HG02642 (cell line): Measurements from ENCODE around the gene HIVEP3.

Experiments used
- ATAC-seq: cut with Tn5 transposase; IDR thresholded peaks from one replicate; pipeline ENCODE4 v1.9.1; 2021; ENCODE audit warnings: mild to moderate bottlenecking; ENCODE audit not compliant: unreplicated experiment, poor library complexity

Gene HIVEP3

DNA sequence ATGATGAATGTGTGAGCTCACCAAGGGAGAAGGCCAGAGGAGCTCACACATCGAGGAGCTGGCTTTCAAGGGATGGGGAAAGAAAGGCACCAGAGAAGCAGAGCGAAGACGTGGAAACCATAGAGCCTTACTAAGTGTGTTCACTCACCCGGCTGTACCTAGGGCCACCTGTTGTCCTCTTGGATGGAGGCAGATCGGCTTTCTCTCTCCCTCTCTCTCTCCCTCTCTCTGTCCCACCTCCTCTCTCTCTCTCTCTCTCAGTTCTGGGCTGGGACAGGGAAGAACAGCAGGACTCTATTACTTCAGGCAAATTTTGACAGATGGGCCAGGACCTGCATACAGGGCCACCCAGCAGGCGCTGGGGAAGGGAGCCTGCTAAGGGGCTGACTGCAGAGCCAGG is 64.8 kb downstream of the HIVEP3 start:
- no peak for ATAC-seq

DNA sequence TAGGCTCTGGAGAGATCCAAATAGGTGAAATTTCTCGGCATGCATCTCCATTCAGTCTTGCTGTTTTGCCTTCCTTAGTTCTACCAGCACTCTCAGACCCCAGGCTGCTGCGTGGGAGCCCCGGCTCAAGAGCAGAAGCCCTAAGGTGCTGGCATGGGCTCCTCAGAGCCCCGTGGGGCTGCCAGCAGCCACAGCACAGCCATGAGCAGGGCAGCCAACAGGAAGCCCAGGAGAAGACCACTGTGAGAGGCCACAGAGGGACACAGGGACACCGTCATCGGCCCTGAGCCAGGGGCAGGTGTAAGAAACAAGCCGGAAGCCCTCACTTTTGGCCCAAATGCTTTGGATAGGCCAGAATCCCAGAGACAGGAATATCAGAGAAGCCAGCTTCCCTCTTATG is 66.6 kb downstream of the HIVEP3 start:
- ATAC-seq: no peak

DNA sequence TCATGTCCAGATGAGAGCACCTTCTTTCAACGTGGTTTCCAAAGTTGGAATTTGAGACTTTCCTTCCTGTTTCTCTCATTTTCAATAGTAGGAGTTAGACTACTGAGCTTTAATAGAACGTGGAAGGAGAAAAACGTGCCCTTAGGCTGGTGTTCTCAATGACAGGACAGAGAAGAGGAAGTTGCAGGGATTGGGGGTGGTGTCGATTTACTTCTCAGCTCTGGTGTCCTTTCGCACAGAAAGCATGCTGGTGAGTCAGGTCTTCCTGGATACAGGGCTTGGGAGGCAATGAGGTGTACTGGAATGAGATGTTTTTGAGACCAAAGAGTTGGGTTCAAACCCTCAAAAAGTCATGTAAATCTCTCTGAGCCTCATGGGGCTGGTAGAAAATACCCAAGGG is 67.1 kb downstream of the HIVEP3 start:
- ATAC-seq: no peak

DNA sequence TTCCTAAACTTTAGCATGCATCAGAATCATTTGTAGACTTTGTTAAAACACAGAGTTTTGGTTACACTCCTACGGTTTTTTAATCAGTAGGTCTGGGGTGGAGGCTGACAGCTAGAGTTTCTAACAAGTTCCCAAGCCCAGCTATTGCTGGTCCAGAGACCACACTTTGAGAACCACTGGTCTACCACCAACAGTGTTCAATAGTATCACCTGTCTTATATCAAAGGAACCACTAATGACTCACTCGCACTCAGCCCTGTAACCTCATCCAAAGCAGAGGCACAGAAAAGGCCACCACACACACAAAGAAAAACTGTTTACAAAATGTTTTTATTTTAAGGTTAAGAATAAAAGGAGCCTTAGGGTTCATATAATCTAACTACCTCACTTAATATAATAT is 68.7 kb downstream of the HIVEP3 start:
- ATAC-seq: no peak

DNA sequence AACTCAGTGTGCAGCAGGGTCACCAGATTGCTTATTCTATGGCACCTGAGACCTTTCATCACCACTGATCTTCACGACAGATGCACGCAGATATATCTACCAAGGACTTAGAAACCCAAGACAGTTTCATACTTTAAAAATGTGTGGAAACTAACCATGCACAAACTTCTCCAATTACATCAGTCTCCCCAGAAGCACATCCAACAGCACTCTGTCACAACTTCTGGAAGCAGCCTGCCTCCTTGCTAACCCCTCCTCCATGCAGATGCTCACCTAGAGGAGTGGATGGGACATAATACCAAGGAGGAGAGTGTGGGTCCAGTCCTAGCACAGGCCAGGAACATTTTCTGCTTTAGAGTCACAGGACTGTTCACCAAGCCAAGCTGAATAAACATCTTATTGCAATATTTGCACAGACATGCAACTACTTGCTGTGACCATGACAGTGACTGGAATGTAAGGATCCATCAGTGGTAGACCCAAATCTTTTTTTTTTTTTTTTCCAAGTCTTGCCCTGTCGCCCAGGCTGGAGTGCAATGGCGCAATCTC is 69.4 kb downstream of the HIVEP3 start:
- no peak for ATAC-seq

DNA sequence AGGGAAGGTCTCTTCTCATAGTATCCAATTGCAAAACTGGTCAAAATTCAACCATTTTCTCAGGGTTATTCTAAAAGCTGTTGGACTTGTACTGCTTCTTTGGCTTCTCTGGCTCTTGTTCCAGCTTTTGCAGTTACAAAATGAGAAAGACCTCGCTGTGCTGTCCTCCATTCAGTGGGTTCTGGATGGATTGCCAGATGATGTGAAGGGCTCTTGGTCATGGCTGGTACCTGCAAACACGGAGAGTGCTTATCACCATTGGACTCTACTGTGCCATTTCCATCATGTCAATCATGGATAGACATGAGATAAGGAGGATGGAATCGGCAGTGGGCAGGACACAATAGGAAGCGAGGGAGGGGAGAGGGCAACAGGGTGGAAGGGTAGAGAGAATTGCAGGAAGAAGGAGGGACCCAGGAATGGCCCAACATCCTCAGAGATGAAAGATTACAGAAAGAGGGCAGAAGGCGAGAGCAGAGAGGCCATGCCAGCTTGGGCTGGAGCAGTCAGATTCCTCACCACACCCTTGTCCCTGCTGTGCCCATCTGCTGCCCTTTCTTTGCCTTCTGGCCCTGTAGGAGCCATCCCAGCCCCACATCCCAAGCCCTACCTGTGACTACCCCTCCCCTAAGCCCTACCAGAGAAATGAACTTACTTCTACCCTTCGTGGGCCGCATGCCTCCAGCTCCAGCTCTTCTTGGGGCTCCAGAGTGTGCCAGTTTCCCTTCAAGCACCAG is 70.3 kb downstream of the HIVEP3 start:
- ATAC-seq: no peak

DNA sequence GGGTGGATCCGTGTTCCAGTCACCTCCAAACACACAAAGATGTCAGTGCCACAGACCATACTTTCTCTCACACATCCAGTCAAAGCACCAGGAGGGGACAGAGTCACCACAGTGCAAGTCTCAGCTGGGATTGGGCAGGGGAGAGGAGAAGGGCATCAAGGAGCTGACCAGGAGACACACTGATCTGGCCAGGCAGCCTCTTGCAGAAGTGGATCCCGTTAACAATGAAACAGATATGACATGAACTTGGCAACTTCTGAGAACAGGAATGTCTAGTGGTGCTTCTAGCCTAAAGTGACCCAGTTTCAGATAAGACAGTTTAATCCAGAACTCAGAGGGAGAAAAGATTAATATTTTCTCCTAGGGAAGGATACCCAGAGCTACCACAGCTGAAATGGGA is 71.0 kb downstream of the HIVEP3 start:
- no peak for ATAC-seq

DNA sequence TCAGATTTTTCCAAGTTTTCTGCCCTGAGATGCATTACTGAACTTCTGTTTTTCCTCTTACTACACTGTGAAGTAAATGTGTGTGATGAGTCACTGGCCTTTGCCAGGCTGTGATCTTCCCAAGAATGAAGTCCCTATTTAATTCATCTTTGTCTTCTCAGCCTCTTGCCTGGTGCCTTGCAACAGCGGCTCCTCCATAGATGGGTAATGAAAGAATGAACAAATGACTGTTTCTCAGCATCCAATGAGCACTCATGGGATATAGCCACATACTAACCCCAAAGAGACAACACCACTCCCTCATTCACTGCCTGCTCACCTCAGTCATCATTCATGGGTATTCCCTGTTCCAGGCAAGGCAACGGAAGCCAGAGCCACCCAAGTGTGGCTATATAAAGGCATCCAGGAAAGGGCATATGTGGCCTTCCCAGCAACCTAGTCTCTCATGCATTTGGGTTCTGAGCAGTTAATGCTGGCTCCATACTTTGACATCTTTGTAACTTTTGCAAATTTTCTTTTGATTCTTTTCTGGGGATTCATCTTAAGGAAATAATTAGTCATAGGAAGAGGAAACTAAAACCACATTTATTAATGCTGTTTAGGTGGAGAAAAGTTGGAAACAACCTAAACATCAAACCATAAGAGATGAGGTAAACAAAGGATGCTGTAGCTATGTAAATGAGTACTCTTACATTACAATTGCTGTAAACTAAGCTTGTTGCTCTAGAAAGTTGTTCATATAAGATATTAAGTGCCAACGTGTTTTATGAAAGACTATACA is 71.9 kb downstream of the HIVEP3 start:
- no peak for ATAC-seq

DNA sequence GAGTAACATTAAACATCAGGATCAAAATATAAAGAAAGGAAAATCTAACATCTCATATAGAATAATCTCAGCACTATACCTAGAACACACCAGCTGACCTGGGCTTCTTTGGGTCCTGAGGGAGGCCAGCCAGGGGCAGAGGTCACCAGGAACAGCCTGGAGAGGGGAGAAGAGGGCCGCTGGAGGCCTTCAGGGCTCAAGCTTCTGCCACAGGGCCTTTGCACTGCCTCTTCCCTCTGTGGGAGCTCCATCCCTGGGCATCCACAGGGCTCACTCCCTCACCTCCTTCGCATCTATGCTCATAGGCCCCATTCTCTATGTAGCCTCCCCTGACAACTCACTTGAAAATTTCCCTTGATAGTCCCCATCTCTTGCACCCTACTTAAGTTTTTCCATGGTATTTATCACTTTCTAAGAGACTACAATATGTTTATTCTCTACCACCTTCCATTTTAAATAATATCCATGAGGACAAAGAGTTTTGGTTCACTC is 73.9 kb downstream of the HIVEP3 start:
- ATAC-seq: no peak

DNA sequence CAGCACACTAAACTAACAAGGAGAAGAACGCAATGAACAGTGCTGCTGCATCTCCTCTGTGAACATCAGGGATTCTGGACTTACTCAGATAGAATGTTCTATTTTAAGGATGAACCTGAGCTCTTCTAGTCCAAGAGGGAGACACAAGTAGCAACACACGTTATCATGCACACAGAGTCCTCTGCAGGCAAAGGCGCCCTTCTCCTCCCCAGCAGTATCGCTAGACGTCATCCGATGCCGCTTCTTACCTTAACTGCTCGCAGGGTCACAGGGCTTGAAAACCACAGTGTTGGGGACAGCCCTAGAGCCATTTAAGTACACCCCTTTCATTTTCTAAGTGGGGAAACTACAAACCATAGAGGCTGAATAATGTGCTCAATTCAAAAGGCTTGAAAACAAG is 74.5 kb downstream of the HIVEP3 start:
- ATAC-seq: no peak

DNA sequence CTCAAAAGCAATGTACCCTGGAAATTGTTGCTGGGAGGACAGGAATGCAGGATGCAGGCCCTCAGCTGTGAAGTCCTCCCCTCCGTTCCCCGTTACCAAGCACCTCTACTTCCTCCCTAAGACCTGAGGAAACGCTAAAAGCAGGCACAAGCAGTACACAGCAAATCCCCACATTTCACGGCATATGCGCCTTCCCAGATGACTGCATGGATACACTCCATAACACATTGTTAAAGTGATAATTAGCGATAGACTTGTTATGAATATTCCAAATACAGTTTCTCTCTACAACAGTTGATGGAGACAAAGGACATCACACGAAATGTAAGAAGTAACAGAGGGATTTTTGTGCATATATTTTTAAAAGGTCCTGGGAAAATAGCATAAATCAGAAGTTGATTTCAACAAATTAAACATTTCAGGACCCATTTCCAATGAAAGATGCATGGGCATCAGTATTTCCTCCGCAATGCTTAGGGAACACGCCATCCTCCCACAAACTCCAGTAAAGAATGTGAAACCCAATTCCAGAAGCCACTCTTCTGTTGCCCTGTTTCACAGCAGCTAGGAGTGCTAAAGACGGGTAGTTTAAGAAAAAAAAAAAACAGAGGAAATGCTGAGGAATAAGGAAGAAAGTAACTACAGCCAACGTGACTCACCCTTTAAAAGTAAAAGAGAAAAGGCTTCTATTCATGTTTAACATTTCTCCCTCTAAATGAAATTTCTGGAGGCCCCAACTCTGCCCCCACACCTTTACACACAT is 75.5 kb downstream of the HIVEP3 start:
- ATAC-seq: no peak

DNA sequence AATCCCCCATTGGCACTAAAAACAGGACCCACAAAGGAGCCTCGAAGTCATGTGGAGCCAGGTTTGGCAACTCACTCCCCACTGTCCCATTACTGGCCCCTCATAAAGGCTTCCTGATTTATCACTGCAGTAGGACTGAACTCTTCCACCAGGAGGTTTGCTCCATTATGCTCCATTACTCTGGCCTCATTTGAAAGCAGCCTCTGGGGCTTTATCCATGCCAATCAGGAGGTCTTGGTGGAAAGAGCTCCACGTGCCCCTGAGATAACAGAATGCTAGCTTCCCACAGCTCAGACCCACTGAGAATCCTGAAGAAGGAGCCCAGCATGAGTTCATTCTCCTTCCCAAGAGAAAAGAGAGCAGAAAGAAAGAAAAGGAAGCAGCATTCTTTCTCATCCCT is 76.4 kb downstream of the HIVEP3 start:
- ATAC-seq: no peak

DNA sequence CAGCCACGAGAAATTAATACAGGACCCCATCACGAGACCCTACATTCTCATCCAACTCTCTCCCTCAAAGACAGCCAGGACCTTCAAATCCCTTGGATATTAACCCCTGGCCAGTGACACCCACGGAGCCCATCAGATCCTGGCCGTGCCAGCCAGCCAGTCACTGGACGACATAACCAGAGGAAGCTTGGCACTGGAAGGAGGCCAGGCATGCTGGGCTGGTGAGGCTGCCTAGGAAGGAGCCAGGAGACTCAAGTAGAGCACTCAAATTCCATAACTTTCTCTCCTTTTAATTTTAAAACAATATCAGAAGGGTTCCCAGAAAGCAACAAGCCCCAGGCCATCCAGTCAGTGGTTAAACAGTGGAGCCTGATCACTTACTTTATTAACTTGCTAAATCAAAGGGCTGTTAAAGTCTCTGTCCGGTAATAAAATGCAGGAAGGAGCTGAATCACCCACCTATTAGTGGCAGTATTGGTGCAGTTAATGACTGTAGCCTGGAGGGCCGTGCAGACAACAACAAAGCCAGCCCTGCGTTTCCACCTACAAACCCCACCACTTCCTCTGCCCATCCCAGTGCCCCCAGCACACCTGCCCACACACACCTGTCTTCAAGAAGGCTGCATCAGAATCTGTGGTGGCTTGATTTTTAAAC is 78.0 kb downstream of the HIVEP3 start:
- ATAC-seq: no peak

DNA sequence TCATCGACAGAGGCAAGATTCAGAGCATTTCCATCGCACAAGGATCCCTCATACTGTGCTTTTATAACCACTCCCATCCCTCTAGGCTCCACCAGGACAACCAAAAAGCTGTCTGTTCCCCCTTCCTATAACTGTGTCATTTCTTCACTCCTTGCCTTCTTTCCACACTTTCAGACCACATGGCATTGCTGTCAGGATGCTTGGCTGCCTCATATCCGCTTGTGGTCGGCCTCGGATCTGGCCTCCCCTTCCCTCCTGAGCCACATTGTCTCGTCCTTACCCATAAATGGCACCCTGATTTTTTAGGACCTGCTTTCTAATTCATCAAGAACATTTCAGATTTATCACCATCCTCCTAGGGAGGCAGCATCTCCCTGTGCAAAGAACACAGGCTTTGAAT is 80.5 kb downstream of the HIVEP3 start:
- no peak for ATAC-seq

DNA sequence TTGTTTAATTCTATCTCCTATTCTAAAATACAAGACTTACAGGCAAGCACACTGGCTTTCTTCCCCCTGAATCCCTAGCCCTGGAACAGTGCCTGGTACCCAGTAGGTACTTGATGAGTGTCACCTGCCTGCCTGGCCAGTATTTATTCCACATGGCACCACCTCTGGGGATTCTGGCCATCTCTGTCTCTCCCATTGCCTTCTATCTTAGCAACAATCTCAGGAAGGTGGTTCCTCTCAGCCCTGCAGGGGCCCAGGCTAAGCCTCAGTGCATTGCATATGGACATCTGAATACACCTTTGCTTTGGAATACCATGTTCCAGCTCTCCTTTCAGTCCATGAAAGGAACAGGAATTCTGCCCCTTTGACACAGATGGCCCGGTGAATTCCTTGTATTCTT is 81.0 kb downstream of the HIVEP3 start:
- ATAC-seq: no peak

DNA sequence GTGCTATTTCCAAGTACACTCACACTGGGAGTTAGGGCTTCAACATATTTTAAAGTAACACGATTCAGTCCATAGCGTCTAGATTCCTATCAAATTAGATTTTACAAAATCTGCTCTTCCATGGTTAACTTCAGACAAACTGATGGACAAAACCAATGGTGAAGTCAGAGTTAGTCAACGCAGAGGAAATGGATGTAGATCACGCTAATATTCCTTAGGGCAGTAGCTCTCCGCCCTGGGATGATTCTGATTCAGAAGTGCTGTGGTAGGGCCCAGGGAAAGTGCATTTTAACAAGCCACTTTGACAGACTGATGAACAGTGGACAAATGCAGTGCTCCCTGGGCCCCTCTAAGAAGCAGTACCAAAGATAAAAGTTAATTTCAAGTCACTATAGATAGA is 83.2 kb downstream of the HIVEP3 start:
- ATAC-seq: no peak

DNA sequence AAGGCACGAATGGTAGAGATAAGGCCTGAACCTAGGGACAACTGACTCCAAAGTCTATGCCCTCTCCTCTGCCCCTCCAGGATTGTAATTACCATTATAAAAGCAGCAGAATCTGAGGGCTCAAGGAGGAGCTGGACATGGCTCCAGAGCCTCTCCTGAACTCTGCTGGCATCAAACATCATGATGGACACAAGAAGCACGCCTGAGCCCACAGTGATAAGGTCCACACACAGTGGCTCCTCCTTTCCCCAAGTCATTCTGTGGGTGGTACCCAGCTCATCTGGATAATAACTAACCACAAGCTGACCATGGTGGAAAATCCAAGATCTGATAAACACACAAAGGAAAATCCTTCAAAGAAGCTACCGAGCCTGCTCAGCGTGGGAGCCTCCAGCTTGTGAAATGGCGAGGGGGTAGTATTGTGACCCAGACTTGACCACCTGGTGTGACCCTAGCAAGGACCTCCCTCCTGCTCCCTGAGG is 85.2 kb downstream of the HIVEP3 start:
- no peak for ATAC-seq

DNA sequence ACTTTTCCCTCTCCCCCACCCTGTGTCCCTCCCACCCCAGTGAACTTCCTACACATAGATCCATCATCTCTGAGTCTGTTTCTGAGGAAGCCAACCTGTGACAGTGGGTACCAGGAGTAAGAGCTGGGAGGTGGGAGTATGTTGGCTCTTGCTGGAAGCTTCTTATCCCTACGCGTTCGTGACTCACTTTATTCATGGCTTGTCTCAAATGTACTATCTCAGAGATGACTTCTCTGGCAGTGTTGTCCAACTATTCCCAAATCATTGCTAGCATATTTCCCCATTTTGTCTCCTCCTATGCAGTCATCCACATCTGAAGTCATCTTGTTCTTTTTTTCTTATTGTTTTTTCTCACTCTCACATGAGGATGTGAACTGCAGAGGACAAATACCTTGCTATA is 88.0 kb downstream of the HIVEP3 start:
- ATAC-seq: no peak

DNA sequence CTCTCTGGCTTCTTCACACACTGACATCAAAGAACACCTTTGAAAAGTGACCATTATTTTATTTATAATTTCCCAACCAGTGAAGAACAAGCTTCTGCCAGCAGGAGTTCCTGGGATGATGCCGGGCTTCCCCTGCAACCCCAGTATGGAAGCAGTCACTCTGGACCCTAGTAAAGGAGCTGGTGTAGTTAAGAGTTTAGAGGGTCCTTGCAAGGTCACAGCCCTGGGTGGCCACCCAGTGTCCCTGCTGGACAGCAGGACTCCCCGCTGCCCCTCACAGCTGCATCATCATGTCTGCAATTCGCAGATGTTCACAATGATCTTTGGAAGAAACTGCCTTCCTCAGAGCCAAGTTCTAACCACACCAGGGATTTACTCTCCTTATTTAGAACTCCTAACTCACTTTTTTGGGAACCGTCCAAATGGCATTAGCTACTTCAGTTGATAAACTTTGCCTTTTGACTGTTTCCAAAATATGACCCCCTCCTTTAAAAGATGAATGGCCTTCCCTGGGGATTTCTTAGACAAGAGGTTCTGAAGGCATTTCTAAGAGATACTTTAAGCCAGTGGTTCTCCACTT is 90.6 kb downstream of the HIVEP3 start:
- ATAC-seq: no peak

DNA sequence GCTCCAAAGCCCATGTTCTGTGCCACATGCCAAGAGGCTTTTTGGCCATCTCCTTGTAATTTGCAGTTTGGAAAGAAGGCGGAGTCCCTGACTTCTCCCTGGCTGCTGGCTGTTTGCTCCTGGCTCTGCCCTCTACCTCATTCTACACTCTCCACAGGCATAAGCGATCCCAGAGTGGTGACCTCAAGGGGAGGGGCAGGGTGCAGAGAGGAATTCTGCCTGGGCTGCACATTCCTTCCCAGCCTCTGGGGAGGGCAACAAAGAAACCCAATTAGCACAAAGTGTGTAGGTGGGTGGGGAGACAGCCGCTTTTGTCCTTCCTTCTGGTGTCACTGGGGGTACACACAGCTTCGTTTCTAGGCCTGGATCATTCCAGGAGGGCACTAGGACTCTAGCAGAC is 95.3 kb downstream of the HIVEP3 start:
- ATAC-seq: no peak
